Measurements from ENCODE around the gene TSR1. TPM values are rescaled to one million over a fixed set of nuclear protein-coding genes. Genes with fewer than 3 reads are reported as not detected.

Gene TSR1
- total and polyA plus RNA-seq, 9 of the 15 experiments (the other 6 are each of a cell fraction or from before 2014, with no cell fraction given), result 16.4 to 87.5 (median 55.2) TPM

DNA sequence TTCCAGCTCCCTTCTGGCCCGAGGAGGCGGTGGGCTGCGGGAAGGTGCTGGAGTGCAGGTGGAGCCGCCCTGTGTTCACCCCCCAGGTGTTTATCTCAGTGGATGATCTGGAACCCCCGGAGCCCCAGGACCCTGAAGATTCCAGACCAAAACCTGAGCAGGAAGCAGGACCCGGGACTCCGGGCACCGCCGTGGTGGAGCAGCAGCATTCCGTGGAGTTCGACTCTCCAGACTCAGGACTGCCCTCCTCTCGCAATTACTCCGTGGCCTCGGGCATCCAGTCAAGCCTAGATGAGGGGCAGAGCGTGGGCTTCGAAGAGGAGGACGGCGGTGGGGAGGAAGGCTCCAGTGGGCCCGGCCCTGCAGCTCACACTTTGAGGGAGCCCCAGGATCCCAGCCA, 39.1 kb upstream of the TSR1 start (continued):
- TF ChIP-seq, protein P1, sequence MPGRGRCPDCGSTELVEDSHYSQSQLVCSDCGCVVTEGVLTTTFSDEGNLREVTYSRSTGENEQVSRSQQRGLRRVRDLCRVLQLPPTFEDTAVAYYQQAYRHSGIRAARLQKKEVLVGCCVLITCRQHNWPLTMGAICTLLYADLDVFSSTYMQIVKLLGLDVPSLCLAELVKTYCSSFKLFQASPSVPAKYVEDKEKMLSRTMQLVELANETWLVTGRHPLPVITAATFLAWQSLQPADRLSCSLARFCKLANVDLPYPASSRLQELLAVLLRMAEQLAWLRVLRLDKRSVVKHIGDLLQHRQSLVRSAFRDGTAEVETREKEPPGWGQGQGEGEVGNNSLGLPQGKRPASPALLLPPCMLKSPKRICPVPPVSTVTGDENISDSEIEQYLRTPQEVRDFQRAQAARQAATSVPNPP (IDR thresholded peaks at IDR 0.05; ENCODE audit: borderline replicate concordance, insufficient read depth, insufficient read length), result no peak
- TF ChIP-seq, protein P2, sequence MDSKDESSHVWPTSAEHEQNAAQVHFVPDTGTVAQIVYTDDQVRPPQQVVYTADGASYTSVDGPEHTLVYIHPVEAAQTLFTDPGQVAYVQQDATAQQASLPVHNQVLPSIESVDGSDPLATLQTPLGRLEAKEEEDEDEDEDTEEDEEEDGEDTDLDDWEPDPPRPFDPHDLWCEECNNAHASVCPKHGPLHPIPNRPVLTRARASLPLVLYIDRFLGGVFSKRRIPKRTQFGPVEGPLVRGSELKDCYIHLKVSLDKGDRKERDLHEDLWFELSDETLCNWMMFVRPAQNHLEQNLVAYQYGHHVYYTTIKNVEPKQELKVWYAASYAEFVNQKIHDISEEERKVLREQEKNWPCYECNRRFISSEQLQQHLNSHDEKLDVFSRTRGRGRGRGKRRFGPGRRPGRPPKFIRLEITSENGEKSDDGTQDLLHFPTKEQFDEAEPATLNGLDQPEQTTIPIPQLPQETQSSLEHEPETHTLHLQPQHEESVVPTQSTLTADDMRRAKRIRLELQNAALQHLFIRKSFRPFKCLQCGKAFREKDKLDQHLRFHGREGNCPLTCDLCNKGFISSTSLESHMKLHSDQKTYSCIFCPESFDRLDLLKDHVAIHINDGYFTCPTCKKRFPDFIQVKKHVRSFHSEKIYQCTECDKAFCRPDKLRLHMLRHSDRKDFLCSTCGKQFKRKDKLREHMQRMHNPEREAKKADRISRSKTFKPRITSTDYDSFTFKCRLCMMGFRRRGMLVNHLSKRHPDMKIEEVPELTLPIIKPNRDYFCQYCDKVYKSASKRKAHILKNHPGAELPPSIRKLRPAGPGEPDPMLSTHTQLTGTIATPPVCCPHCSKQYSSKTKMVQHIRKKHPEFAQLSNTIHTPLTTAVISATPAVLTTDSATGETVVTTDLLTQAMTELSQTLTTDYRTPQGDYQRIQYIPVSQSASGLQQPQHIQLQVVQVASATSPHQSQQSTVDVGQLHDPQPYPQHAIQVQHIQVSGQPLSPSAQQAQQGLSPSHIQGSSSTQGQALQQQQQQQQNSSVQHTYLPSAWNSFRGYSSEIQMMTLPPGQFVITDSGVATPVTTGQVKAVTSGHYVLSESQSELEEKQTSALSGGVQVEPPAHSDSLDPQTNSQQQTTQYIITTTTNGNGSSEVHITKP (IDR thresholded peaks at IDR 0.05; ENCODE audit: partially characterized antibody), result no peak
- TF ChIP-seq, protein P3, sequence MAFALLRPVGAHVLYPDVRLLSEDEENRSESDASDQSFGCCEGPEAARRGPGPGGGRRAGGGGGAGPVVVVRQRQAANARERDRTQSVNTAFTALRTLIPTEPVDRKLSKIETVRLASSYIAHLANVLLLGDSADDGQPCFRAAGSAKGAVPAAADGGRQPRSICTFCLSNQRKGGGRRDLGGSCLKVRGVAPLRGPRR (CRISPR knock-in tag; IDR thresholded peaks at IDR 0.05), result no peak
